Sigmoid colon (tissue), 4 donors: Measurements from ENCODE around the gene REXO5.

Experiments
- EP300 ChIP-seq, 4 donors: sonication (generic); formaldehyde crosslinking; IDR thresholded peaks; one replicate each; pipeline ENCODE4 v1.6.1; 2017; ENCODE audit warnings: antibody characterized with exemption in 4 of 4
- POLR2A ChIP-seq, 2 donors: fragments of 450-650 bp; IDR thresholded peaks; one replicate each; pipeline ENCODE4 v1.6.1; 2016; ENCODE audit warnings: antibody characterized with exemption in 2 of 2, mild to moderate bottlenecking in 2 of 2, moderate library complexity in 2 of 2
- POLR2AphosphoS5 ChIP-seq, 4 donors: sonication (generic); formaldehyde crosslinking; IDR thresholded peaks; one replicate each; pipeline ENCODE4 v1.6.1; 2017; ENCODE audit warnings: antibody characterized with exemption in 4 of 4
- TF ChIP-seq, protein P1 (sequence below), 4 experiments: fragments of 450-650 bp in 3 of 4; fragments of 200-600 bp in 1 of 4; IDR thresholded peaks; one replicate each; pipeline ENCODE4 v1.5.1; 2016 to 2019; ENCODE audit warnings: antibody characterized with exemption in 4 of 4, mild to moderate bottlenecking in 3 of 4, moderate library complexity in 2 of 4

GRCh38 chr16:20881503-20881878 lies 75.2 kb downstream of the REXO5 start:
- TF ChIP-seq, protein P1, sequence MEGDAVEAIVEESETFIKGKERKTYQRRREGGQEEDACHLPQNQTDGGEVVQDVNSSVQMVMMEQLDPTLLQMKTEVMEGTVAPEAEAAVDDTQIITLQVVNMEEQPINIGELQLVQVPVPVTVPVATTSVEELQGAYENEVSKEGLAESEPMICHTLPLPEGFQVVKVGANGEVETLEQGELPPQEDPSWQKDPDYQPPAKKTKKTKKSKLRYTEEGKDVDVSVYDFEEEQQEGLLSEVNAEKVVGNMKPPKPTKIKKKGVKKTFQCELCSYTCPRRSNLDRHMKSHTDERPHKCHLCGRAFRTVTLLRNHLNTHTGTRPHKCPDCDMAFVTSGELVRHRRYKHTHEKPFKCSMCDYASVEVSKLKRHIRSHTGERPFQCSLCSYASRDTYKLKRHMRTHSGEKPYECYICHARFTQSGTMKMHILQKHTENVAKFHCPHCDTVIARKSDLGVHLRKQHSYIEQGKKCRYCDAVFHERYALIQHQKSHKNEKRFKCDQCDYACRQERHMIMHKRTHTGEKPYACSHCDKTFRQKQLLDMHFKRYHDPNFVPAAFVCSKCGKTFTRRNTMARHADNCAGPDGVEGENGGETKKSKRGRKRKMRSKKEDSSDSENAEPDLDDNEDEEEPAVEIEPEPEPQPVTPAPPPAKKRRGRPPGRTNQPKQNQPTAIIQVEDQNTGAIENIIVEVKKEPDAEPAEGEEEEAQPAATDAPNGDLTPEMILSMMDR (IDR thresholded peaks at IDR 0.05) = no peak
- TF ChIP-seq POLR2A (IDR thresholded peaks at IDR 0.05) = no peak
- no peak for TF ChIP-seq EP300 (IDR thresholded peaks at IDR 0.05)
- TF ChIP-seq POLR2AphosphoS5 (IDR thresholded peaks at IDR 0.05) = no peak
